SHP77 treated with DMSO at 0.1 percent for 48 hours (cell line): ENCODE data around the gene ZBTB16.

Source experiments
- DNase-seq: peaks from one replicate; lab custom pipeline; 2025; lab: John Stamatoyannopoulos, UW

ZBTB16 gene

DNA sequence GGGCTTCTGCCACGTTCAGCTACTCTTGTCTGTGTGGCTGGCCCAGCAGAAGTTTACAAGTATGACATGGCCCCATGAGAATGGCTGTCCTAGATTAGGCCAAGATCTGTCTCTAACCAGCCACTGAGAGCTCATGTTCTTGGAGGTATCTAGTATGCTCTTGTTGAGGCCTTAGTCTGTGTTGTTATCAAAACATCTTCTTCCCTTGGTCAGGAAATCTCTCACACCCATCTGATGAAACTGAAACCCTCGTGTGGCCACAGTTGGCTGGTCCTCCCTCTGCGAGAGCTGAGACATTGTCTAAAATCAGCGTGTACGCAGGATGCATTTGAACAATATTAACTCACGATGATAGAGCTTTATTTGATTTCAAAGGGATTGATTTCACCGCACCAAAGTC, 127.7 kb downstream of the ZBTB16 start:
- no peak for DNase-seq

DNA sequence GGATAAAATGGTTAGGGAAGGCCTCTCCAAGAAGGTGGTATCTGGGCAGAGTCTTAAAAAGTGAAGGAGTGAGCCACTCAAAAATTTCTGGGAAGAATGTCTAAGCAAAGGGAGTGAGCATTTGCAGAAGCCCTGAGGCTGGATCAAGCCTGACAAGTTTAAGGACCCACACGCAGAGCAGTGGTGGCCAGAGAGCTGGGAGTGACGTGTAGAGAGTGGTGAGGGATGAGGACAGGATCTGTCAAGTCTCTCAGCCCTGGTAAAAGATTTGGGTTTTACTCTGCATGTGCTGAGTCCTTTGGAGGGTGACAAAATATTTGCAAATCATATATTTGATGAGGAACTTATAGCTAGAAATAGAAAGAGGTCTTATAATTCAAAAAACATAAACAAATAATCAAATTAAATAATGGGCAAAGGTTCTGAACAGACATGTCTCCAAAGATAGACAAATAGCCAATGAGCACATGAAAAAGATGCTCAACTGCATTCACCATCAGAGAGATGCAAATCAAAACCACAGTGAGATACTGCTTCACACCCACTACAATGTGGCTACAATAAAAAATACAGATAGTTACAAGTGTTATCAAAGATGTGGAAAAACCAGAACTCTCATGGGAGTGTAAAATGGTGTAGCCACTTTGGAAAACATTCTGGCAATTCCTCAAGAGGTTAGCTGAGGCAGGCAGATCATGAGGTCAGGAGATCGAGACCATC, 129.5 kb downstream of the ZBTB16 start:
- DNase-seq, result no peak

GRCh38 chr11:114190630-114191029, 131.1 kb downstream of the ZBTB16 start:
- DNase-seq, result no peak

DNA sequence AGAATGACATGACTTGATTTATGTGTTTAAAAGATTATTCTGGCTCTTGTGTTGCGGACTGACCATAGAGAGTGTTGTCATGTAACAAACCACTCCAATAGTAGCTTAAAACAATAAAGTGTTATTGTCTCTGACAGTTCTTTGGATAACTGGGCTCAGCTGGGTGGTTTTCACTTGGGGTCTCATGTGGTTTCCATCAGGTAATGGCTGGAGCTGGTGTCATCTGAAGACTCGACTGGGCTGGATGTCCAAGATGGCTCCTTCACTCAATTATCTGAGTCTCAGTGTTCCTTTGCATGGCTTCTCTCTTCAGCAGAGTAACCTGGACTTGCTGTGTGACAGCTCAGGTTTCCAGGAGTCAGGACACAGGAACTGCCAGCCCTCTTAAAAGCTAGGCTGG, 132.4 kb downstream of the ZBTB16 start:
- DNase-seq, result no peak

GRCh38 chr11:114192841-114193389, 133.4 kb downstream of the ZBTB16 start:
- no peak for DNase-seq

DNA sequence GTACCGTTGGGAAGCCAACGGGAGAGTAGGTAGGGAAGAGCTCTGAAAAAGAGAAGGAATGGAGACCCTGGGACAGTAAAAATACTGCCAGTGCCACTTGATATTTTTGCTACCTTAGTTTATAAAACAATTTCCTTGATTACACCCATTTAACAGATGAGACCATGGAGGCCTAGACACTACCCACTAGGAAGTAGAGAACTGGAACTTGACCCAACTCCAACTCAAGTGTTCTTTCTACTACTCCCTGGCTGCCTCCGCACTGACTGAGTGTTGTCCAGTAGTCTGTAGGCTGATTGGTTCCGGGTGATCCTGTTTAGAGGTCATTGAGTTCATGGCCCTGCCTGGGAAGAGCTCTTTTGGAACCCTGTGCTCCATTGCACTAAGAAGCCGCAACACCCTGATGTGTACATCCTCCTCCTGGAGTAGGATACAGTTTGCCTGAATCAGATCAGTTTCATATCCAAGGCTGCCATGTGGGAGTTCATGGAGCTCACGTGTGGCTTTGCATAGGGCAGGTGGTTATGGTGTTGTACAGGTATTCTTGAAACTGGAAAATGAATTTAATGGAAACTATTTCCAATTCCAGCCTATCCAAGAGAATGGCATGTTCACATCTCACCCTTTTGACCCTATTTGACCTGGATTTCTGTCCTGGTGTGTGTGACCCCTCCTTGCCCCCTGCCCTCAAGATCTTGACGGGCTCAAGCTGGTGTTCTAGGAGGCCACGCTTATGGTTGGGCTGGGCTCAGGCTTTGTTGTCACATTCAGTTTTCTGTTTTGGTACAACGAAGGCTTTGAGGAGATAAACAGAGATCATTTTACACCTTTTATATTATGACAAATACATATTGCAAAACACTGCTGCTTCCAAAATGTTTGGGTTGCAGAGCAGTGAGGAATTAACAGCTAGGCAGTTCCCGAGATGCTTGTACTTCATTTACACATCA, 134.5 kb downstream of the ZBTB16 start:
- no peak for DNase-seq

GRCh38 chr11:114194702-114195101, 135.2 kb downstream of the ZBTB16 start:
- DNase-seq, result no peak

DNA sequence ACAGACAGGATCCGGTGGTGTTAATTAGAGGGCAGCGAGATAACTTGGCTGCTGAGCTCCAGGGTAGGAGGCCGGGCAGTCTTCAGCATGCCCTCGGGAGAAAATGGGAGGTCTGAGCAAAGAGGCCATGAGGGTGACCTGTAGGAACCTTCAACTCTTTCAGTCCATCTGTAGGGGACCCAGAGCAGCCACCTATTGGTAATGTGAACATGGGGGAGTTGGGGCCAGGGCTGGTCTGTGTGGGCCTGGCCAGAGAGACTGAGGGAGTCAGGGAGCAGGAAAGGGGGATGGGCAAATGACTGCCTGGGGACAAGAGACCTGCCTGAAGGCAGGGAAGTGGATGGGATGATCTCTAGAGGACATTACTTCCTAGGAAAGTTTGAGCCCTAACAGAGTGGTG, 135.6 kb downstream of the ZBTB16 start:
- DNase-seq, result no peak

DNA sequence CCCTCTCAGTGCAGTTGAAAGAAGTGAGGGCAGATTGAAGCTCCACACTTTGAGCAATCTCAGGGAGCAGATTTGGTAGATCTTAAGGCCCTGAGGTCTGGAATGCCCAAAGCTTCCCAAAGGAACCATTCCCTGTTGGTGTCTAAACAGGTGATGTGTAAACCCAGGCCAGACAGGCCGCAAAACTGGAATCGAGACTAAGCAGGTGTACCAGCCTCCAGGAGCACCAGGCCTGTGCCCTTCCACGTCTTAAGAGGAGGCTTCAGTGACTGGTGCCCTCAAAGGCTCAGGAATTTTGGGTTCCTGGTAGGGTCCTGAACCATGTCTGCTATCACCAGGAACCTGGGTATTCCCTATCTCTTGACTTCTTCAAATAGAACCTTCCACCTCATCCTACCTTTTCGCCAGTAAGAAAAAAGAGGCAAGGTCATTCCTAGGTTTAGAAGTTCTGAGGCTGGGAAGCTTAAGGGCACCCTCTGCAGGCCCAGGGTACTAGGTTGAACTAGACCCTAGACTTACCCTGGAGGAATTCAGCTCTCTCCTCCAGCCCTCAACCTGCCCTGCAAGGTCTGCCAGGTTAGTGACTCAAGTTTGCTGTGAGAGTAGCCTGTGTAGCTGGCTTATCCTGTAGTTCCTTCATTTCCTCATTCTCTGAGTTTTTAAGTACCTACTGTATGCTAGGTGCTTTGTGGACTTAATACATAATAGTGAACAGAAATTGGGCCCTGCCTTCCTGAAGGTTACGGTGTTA, 136.6 kb downstream of the ZBTB16 start:
- DNase-seq, result no peak

- no peak for DNase-seq
These were observed 137.6 kb downstream of the ZBTB16 start for GRCh38 chr11:114196997-114197703.

GRCh38 chr11:114197799-114198500, 138.4 kb downstream of the ZBTB16 start:
- DNase-seq, result no peak

GRCh38 chr11:114199051-114199450, 139.5 kb downstream of the ZBTB16 start:
- DNase-seq, result no peak

DNA sequence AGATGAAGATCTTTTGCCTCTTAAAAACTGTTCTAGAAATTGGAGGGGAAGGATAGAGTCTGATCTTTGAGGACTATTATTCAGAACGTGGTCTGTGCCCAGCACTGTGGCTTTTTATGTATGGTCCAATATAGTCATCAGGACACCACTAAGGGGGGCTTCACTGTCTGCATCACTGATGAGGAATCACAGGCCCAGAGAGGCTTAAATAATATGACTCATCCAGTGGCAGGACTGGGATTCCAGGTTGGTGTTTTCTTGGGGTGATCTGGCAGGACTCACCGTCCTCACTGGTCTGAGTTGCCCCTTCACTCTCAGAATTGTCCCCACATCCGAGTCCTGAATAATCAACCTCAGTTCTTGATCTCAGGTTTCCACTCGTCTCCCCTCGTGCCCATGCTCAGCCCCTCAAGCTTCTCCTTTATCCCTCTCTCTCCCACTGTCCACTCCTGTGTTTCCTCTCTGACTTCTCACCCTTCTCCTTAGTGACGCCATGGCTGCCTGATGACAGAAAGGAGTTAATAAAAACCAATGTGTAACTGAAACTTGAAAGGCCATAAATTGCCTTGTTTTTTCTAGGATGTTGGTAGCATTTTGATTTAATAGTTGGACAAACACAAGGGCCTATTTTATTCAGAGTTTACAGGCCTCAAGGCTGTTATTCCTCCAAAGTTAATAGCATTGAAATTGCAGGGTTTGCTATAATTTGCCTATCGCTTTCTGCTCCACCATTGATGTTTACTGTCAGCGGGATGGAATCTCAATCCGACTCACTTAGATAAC, 141.0 kb downstream of the ZBTB16 start:
- no peak for DNase-seq

DNA sequence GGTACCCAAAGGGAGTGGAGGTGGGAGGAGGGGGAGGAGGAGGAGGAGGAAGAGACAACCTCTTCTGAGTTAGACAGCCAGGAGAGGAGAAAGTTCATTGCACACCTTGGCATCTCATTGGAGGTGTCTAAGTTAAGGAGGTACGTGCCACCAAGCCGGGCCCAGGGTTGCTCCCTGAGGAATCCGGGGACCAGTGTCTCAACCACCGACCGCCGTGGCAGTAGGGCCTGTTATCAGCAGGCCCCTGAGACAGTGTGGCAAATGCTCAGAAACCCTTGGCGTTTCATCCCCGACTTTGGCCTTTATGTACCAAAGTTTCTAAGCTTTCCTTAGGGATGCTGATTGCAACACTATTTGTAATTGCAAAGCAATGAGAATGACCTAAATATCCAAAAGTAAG, 141.7 kb downstream of the ZBTB16 start:
- DNase-seq, result no peak

GRCh38 chr11:114202011-114202609, 142.6 kb downstream of the ZBTB16 start:
- DNase-seq, result no peak

DNA sequence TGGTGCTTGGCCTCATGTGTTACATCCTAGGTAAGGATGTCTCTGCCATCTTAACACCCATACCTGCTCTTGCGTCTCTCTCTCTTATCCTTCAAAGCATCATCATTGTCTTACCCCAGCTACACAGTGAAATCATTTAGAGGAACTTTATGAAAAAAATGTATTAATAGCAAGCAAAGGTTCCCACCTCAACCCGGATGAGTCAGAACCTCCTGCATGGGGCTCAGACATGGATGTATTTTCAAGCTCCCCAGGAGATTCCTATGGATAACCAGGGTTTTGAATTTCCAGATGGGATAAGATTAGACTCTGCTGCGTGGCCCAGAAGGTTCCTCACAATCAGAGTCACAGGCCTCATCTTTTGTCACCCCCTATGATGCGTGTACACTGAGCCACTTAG, 147.6 kb downstream of the ZBTB16 start:
- DNase-seq, result no peak

GRCh38 chr11:114208377-114208776, 148.9 kb downstream of the ZBTB16 start:
- no peak for DNase-seq

- DNase-seq, result no peak
These were observed 149.8 kb downstream of the ZBTB16 start for GRCh38 chr11:114209343-114209742.

GRCh38 chr11:114209904-114210303, 150.4 kb downstream of the ZBTB16 start:
- no peak for DNase-seq
